Smooth muscle cell (in vitro differentiated cells): ENCODE measurements around the gene IQCM. TPM values are rescaled to one million over a fixed set of nuclear protein-coding genes. Genes with fewer than 3 reads are reported as not detected.

ENCODE experiments used
- DNase-seq: peaks from one replicate; lab custom pipeline; 2025; ENCODE audit not compliant: unreplicated experiment; lab: John Stamatoyannopoulos, UW
- H2AFZ ChIP-seq: fragments of 200-600 bp; sonication (generic); 2 replicates; pipeline ENCODE4 v1.6.0; 2016; ENCODE audit warnings: antibody characterized with exemption, low read depth, mild to moderate bottlenecking
- H3F3A ChIP-seq: fragments of 200-600 bp; sonication (generic); 2 replicates; pipeline ENCODE4 v1.6.0; 2017; ENCODE audit warnings: antibody characterized with exemption, low read depth
- H3K27ac ChIP-seq: fragments of 200-600 bp; sonication (generic); 2 replicates; pipeline ENCODE4 v1.5.1; 2016; ENCODE audit warnings: low read depth, mild to moderate bottlenecking
- H3K27me3 ChIP-seq: fragments of 200-600 bp; sonication (generic); 2 replicates; pipeline ENCODE4 v1.6.1; 2016; ENCODE audit warnings: low read depth, mild to moderate bottlenecking
- H3K36me3 ChIP-seq: fragments of 200-600 bp; sonication (generic); 2 replicates; pipeline ENCODE4 v1.5.1; 2016; ENCODE audit warnings: low read depth
- H3K4me1 ChIP-seq: fragments of 200-600 bp; sonication (generic); 2 replicates; pipeline ENCODE4 v1.5.1; 2016; ENCODE audit warnings: low read depth
- H3K4me2 ChIP-seq: fragments of 200-600 bp; sonication (generic); 2 replicates; pipeline ENCODE4 v1.6.0; 2016; ENCODE audit warnings: mild to moderate bottlenecking
- H3K4me3 ChIP-seq: fragments of 200-600 bp; sonication (generic); 2 replicates; pipeline ENCODE4 v1.5.1; 2016; ENCODE audit warnings: mild to moderate bottlenecking
- H3K79me2 ChIP-seq: fragments of 200-600 bp; sonication (generic); 2 replicates; pipeline ENCODE4 v1.6.0; 2016; ENCODE audit warnings: low read depth, mild to moderate bottlenecking
- H3K9ac ChIP-seq: fragments of 200-600 bp; sonication (generic); 2 replicates; pipeline ENCODE4 v1.6.0; 2016; ENCODE audit warnings: low read depth
- H3K9me3 ChIP-seq: fragments of 200-600 bp; sonication (generic); replicated peaks from 2 replicates; pipeline ENCODE4 v1.5.1; 2016; ENCODE audit warnings: low read depth
- H4K20me1 ChIP-seq: fragments of 200-600 bp; sonication (generic); 2 replicates; pipeline ENCODE4 v1.6.0; 2016; ENCODE audit warnings: low read depth
- CTCF ChIP-seq: fragments of 200-600 bp; sonication (generic); IDR thresholded peaks from 2 replicates; pipeline ENCODE4 v1.5.1; 2017; ENCODE audit warnings: borderline replicate concordance, mild to moderate bottlenecking, antibody characterized with exemption; ENCODE audit not compliant: insufficient read depth, poor library complexity, severe bottlenecking
- WGBS: methylation state at CpG from one replicate; pipeline ENCODE4 v1.1.7; 2016; ENCODE audit warnings: low lambda C conversion rate; 5-methylcytosine and 5-hydroxymethylcytosine counted together
- polyA plus RNA-seq: library from polyadenylated mRNA; unstranded; fragments of >200 nt; fragmentation: Nextera tagmentation; extraction: Ambion mirVana; gene quantifications from 2 replicates; pipeline ENCODE4 v1.2.1, GENCODE V29; 2016
- total RNA-seq: library from RNA; depleted of rRNA; stranded (reverse); fragments of >200 nt; gene quantifications from 2 replicates; pipeline ENCODE4 v1.2.3, GENCODE V29; 2014

Gene IQCM
- total and polyA plus RNA-seq, 2 experiments from 2014 or later = not detected

GRCh38 chr4:149841686-149842085, 26.0 kb upstream of the IQCM start:
- no peaks in the 10 kb centered on the region for H3K79me2 ChIP-seq
- H3K9me3 ChIP-seq = no peaks in the 10 kb centered on the region
- H3K27me3 ChIP-seq = no peaks in the 10 kb centered on the region
- no peak overlapping the region for H3K4me2 ChIP-seq
- no peak for TF ChIP-seq CTCF
- H3K4me3 ChIP-seq = no peak overlapping the region
- no peaks in the 10 kb centered on the region for H4K20me1 ChIP-seq
- H3K36me3 ChIP-seq = no peaks in the 10 kb centered on the region
- no peak overlapping the region for H3K9ac ChIP-seq
- DNase-seq = no peak
- H3K27ac ChIP-seq = no peak overlapping the region
- H3F3A ChIP-seq = no peaks in the 10 kb centered on the region
- 68% methylated on average over 1 of the region's 1 CpG for WGBS
- no peaks in the 10 kb centered on the region for H3K4me1 ChIP-seq
- no peak overlapping the region for H2AFZ ChIP-seq

- Histone ChIP-seq H2AFZ (no peak overlapping the region), H3K36me3 (no peaks in the 10 kb centered on the region), H3K9me3 (no peaks in the 10 kb centered on the region), H3K79me2 (no peaks in the 10 kb centered on the region), H3K27ac (no peak overlapping the region), H3F3A (no peaks in the 10 kb centered on the region), H3K4me1 (no peaks in the 10 kb centered on the region), H3K9ac (no peak overlapping the region), H3K4me3 (no peak overlapping the region), H3K27me3 (no peaks in the 10 kb centered on the region), H4K20me1 (no peaks in the 10 kb centered on the region), H3K4me2 (no peak overlapping the region)
- no peak for TF ChIP-seq CTCF
- no peak for DNase-seq
- 91% methylated on average over 1 of the region's 1 CpG for WGBS
Measured at GRCh38 chr4:149838036-149838435, 22.4 kb upstream of the IQCM start.

- H3K4me1 ChIP-seq = no peaks in the 10 kb centered on the region
- no peaks in the 10 kb centered on the region for H4K20me1 ChIP-seq
- no peak overlapping the region for H2AFZ ChIP-seq
- H3K9ac ChIP-seq = no peak overlapping the region
- DNase-seq = no peak
- no peak overlapping the region for H3K4me2 ChIP-seq
- H3K9me3 ChIP-seq = no peaks in the 10 kb centered on the region
- H3K27ac ChIP-seq = no peak overlapping the region
- H3F3A ChIP-seq = no peaks in the 10 kb centered on the region
- no peak overlapping the region for H3K4me3 ChIP-seq
- H3K79me2 ChIP-seq = no peaks in the 10 kb centered on the region
- WGBS = 89% methylated on average over 3 of the region's 3 CpGs
- TF ChIP-seq CTCF = no peak
- H3K27me3 ChIP-seq = no peaks in the 10 kb centered on the region
- H3K36me3 ChIP-seq = no peaks in the 10 kb centered on the region
Measured at GRCh38 chr4:149836546-149836945, 20.9 kb upstream of the IQCM start.

GRCh38 chr4:149835280-149835679, 19.6 kb upstream of the IQCM start:
- H3K27ac ChIP-seq = no peak overlapping the region
- no peaks in the 10 kb centered on the region for H3F3A ChIP-seq
- no peaks in the 10 kb centered on the region for H3K9me3 ChIP-seq
- no peak overlapping the region for H3K4me3 ChIP-seq
- H3K27me3 ChIP-seq = no peaks in the 10 kb centered on the region
- no peak overlapping the region for H2AFZ ChIP-seq
- H3K4me2 ChIP-seq = no peak overlapping the region
- H3K4me1 ChIP-seq = no peaks in the 10 kb centered on the region
- no peak overlapping the region for H3K9ac ChIP-seq
- H3K79me2 ChIP-seq = no peaks in the 10 kb centered on the region
- no peak for DNase-seq
- H3K36me3 ChIP-seq = no peaks in the 10 kb centered on the region
- TF ChIP-seq CTCF = no peak
- H4K20me1 ChIP-seq = no peaks in the 10 kb centered on the region
- 92% methylated on average over 15 of the region's 15 CpGs for whole genome bisulfite sequencing
